ENCODE measurements around the gene VAX1. TPM values are rescaled to one million over a fixed set of nuclear protein-coding genes. Genes with fewer than 3 reads are reported as not detected.

Gene VAX1
- total and polyA plus RNA-seq, 2 donors (not counting 3 experiments of a cell fraction or from before 2014, with no cell fraction given), result not detected

DNA sequence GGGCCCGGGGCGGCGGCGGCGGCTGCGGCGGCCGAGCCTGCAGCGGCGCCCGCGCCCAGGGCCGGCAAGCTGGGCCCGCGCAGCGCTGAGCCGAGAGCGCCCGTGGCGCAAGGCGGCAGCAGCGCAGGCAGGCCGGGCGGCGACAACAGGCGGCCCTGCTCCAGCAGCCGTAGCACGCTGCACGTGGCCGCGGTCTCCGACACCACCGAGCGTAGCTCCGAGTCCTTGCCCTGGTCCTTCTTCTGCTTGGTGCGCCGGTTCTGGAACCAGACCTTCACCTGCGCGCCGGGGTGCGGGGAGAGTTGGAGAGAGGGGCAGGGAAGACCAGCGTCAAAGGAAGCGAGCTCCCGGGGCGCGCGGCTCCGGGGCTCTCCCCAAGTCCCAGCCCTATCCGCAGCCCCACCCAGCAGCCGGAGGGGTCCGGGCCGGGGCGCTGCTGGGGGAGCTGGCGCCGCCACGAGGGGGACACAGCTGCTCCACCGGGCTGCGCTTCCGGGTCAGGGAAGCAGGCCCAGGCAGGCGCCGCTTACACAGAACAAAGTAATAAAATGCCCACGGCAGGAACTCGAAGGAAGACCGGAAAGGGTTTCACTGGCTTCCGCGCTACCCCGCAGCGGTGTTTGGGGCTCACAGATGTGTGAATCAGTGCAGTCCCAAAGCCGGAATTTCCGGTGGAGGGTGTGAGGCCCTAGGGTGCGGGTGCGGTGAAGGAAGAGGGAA lies 3.6 kb downstream of the VAX1 start:
- ChIA-PET CTCF (interaction anchor here (1.1 to 3.7 kb wide), 5 partner anchors 23 to 339 kb away, joined by 3 to 23 read pairs (median 3); no protein-coding TSS in a partner anchor), POLR2A (no interaction called here)
- Histone ChIP-seq H3K9me1 (replicated peaks; ENCODE audit: control insufficient read depth, extremely low read depth, insufficient read depth, low read length) (no peaks in the 10 kb centered on the region), H3K27ac (ENCODE audit: insufficient read depth, low read depth, low read length) (no peak overlapping the region), H3K4me3 (replicated peaks in 1 of 3; ENCODE audit: insufficient read depth in 1 of 3, low read depth in 1 of 3, low read length in 3 of 3) (peak overlapping the region in 1 of 3 experiments; percentile 2), H3K79me2 (ENCODE audit: control insufficient read depth, insufficient read depth, low read length) (no peaks in the 10 kb centered on the region), H4K20me1 (replicated peaks; ENCODE audit: control insufficient read depth, extremely low read depth, insufficient read depth, low read length) (no peaks in the 10 kb centered on the region), H3K9me3 (replicated peaks; ENCODE audit: control insufficient read depth, insufficient read depth, low read length) (no peaks in the 10 kb centered on the region), H3K4me1 (ENCODE audit: control insufficient read depth, extremely low read depth, insufficient read depth, low read length) (peaks cover 10% of the 10 kb centered on the region), H3K4me2 (ENCODE audit: insufficient read depth, low read length) (no peak overlapping the region), H2AFZ (ENCODE audit: low read depth, low read length) (peak overlapping the region; percentile 36), H3K9ac (replicated peaks; ENCODE audit: extremely low read depth, insufficient read depth, low read length) (no peak overlapping the region), H3K27me3 (ENCODE audit: control insufficient read depth in 2 of 2, insufficient read depth in 2 of 2, low read length in 2 of 2) (peaks cover 76 to 97% of the 10 kb centered on the region in 2 experiments), H3K36me3 (ENCODE audit: control insufficient read depth in 2 of 2, extremely low read depth in 1 of 2, insufficient read depth in 2 of 2, low read length in 2 of 2) (no peaks in the 10 kb centered on the region)
- TF ChIP-seq JUN (IDR thresholded peaks at IDR 0.05; ENCODE audit: borderline replicate concordance, insufficient read depth, insufficient read length, low read depth) (no peak), MYC (IDR thresholded peaks at IDR 0.05; ENCODE audit: low read depth, low read length) (no peak), EZH2 (IDR thresholded peaks at IDR 0.05; ENCODE audit: borderline replicate concordance, low read depth, low read length, severe bottlenecking) (no peak), POLR2A (IDR thresholded peaks at IDR 0.05; ENCODE audit: low read depth, low read length) (no peak), GATA2 (IDR thresholded peaks at IDR 0.05; ENCODE audit: insufficient read depth, insufficient read length, low read depth, low read length) (no peak), POLR2AphosphoS5 (IDR thresholded peaks at IDR 0.05; ENCODE audit: insufficient read depth, low read depth, low read length) (no peak), FOS (IDR thresholded peaks at IDR 0.05; ENCODE audit: borderline replicate concordance, insufficient read depth, low read length) (no peak)
- TF ChIP-seq, protein P1, sequence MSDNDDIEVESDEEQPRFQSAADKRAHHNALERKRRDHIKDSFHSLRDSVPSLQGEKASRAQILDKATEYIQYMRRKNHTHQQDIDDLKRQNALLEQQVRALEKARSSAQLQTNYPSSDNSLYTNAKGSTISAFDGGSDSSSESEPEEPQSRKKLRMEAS (IDR thresholded peaks at IDR 0.05; ENCODE audit: insufficient read depth, insufficient read length), result no peak
- TF ChIP-seq, protein P2, sequence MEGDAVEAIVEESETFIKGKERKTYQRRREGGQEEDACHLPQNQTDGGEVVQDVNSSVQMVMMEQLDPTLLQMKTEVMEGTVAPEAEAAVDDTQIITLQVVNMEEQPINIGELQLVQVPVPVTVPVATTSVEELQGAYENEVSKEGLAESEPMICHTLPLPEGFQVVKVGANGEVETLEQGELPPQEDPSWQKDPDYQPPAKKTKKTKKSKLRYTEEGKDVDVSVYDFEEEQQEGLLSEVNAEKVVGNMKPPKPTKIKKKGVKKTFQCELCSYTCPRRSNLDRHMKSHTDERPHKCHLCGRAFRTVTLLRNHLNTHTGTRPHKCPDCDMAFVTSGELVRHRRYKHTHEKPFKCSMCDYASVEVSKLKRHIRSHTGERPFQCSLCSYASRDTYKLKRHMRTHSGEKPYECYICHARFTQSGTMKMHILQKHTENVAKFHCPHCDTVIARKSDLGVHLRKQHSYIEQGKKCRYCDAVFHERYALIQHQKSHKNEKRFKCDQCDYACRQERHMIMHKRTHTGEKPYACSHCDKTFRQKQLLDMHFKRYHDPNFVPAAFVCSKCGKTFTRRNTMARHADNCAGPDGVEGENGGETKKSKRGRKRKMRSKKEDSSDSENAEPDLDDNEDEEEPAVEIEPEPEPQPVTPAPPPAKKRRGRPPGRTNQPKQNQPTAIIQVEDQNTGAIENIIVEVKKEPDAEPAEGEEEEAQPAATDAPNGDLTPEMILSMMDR (IDR thresholded peaks at IDR 0.05; ENCODE audit: extremely low read depth in 1 of 2, insufficient read depth in 1 of 2, low read depth in 1 of 2, low read length in 2 of 2), result no peak
- DNase-seq (ENCODE audit: low read depth, low spot score) (no peak), FAIRE-seq (no peak)
- BruUV-seq (replicated peaks), result no TSS peak
- dilution Hi-C loops (cut with MboI; ENCODE audit: extremely low pct_ligation_motif_present, low sequenced_read_pairs) (no loop called here), intact Hi-C loops (cut with micrococcal nuclease) (loop anchor here (5.0 kb wide), 1 partner anchor 187 kb away; no protein-coding TSS in a partner anchor)
